Lung (tissue), 12 donors: ENCODE measurements around the gene CRACR2B. TPM values are rescaled to one million over a fixed set of nuclear protein-coding genes. Genes with fewer than 3 reads are reported as not detected.

ENCODE experiments used
- ATAC-seq: fragments of 200-7000 bp; cut with Tn5 transposase; one replicate; pipeline ENCODE4 v1.9.1; 2020; ENCODE audit warnings: moderate number of reproducible peaks; ENCODE audit not compliant: insufficient read depth, low FRiP score
- DNase-seq, 3 donors: peaks; one replicate each; pipeline ENCODE4 v3.0.0-alpha.2; 2013 to 2017
- H3K27ac ChIP-seq, 2 donors: one replicate each; pipeline ENCODE4 v1.5.1; 2013; ENCODE audit warnings: mild to moderate bottlenecking in 2 of 2, moderate library complexity in 2 of 2, control low read depth in 1 of 2, inconsistent platforms in 1 of 2, low read depth in 1 of 2, low read length in 1 of 2
- H3K27me3 ChIP-seq, 3 donors: one replicate each; pipeline ENCODE4 v1.5.1; 2013; ENCODE audit warnings: low read length in 2 of 3; ENCODE audit not compliant: control insufficient read depth in 3 of 3, insufficient read depth in 3 of 3
- H3K36me3 ChIP-seq, 4 donors: one replicate each; pipeline ENCODE4 v1.5.1; 2013; ENCODE audit warnings: low read length in 4 of 4, mild to moderate bottlenecking in 1 of 4, moderate library complexity in 1 of 4; ENCODE audit not compliant: control insufficient read depth in 4 of 4, insufficient read depth in 4 of 4
- H3K4me1 ChIP-seq, 5 donors: one replicate each; pipeline ENCODE4 v1.5.1; 2013; ENCODE audit warnings: low read length in 5 of 5, mild to moderate bottlenecking in 2 of 5, moderate library complexity in 1 of 5; ENCODE audit not compliant: control insufficient read depth in 5 of 5, insufficient read depth in 5 of 5
- H3K4me3 ChIP-seq: one replicate; pipeline ENCODE4 v1.5.1; 2013; ENCODE audit warnings: mild to moderate bottlenecking, control low read depth, moderate library complexity
- H3K9ac ChIP-seq, 2 donors: one replicate each; pipeline ENCODE4 v1.5.1; 2013; ENCODE audit warnings: low read length in 2 of 2, control low read depth in 1 of 2; ENCODE audit not compliant: insufficient read depth in 1 of 2
- H3K9me3 ChIP-seq, 4 donors: one replicate each; pipeline ENCODE4 v1.5.1; 2013; ENCODE audit warnings: low read length in 3 of 4, mild to moderate bottlenecking in 1 of 4, moderate library complexity in 1 of 4; ENCODE audit not compliant: control insufficient read depth in 4 of 4, insufficient read depth in 3 of 4
- CTCF ChIP-seq: IDR thresholded peaks from 2 replicates; pipeline ENCODE4 v1.5.1; 2012; ENCODE audit warnings: mild to moderate bottlenecking; ENCODE audit errors: control extremely low read depth, extremely low read depth
- WGBS, 2 donors: extraction: QIAGEN DNeasy Blood & Tissue Kit; methylation state at CpG; one replicate each; pipeline ENCODE4 v1.1.7; 2013; 5-methylcytosine and 5-hydroxymethylcytosine counted together
- polyA plus RNA-seq, 2 donors: library from polyadenylated mRNA; stranded (reverse); fragments of 200-250 nt; gene quantifications; one replicate each; pipeline ENCODE4 v1.2.1, GENCODE V29; 2013
- total RNA-seq, 2 donors: library from RNA; depleted of rRNA in 1 of 2; stranded (reverse); fragments of >200 nt in 1 of 2; gene quantifications; one replicate each; pipeline ENCODE4 v1.2.1, GENCODE V29; 2014 to 2021
- donor health status: control.
- donor health status: control.
- donor health status: Bipolar disorder and iron deficiency.
- donor health status: healthy.
- donor health status: DM: yes; HTN: yes; CAD: no.

CRACR2B gene
- total and polyA plus RNA-seq, 4 donors = 17.9 to 45.1 (median 31.7) TPM

GRCh38 chr11:869399-870126, 41.8 kb downstream of the CRACR2B start:
- no peak overlapping the region for H3K9ac ChIP-seq
- no peaks in the 10 kb centered on the region for H3K27me3 ChIP-seq
- TF ChIP-seq CTCF = no peak
- H3K4me1 ChIP-seq = peaks cover 0 to 8% (median 0%) of the 10 kb centered on the region in 5 donors
- no peak overlapping the region for H3K27ac ChIP-seq
- H3K4me3 ChIP-seq = no peak overlapping the region
- no peaks in the 10 kb centered on the region for H3K9me3 ChIP-seq
- DNase-seq = no peak
- no peak for ATAC-seq
- 87 to 93% methylated on average over 23 to 25 of the region's 25 CpGs for WGBS, 2 donors
- peaks cover 0 to 26% (median 4%) of the 10 kb centered on the region in 4 donors for H3K36me3 ChIP-seq

DNA sequence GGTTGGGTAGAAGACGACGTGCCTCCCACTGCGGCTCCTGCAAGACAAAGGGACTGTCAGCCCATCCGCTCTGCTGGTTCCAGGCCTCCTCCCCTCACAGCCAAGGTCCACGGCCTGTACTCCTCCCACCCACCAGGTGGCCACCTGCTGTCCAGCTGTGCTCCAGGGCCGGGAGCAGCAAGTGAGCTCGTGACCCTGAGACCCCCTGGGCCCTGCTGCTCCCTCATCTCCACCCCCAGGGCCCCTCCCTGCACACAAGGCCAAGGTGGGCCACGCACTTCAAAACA, 42.4 kb downstream of the CRACR2B start:
- H3K4me1 ChIP-seq = peaks cover 0 to 8% (median 0%) of the 10 kb centered on the region in 5 donors
- TF ChIP-seq CTCF = no peak
- no peaks in the 10 kb centered on the region for H3K27me3 ChIP-seq
- 76 to 79% methylated on average over 8 of the region's 8 CpGs for WGBS, 2 donors
- peaks cover 0 to 22% (median 4%) of the 10 kb centered on the region in 4 donors for H3K36me3 ChIP-seq
- H3K4me3 ChIP-seq = no peak overlapping the region
- no peak overlapping the region for H3K9ac ChIP-seq
- DNase-seq (no peak), ATAC-seq (no peak)
- no peaks in the 10 kb centered on the region for H3K9me3 ChIP-seq
- no peak overlapping the region for H3K27ac ChIP-seq

DNA sequence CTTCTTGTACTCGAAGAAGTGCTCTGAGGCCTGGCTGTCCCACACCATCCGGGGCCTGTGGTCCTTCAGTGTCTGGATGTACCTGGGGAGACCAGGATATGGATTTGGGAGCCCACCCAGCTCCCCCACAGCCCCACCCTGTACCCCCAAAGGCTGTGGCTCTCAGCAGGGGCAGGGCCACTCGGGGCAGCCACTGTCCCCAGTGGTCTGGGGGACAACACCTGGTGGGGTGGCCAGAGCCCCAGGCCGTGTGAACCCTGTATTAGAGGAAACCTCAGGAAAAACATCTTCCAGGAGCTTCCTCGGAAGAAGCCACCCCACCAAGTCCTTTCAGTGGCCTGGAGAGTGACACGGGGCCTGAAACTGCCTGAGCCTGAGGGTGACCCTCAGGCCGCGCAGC, 42.7 kb downstream of the CRACR2B start:
- Histone ChIP-seq H3K4me1 (peaks cover 0 to 8% (median 0%) of the 10 kb centered on the region in 5 donors), H3K36me3 (peaks cover 0 to 18% (median 4%) of the 10 kb centered on the region in 4 donors), H3K27ac (no peak overlapping the region), H3K9me3 (no peaks in the 10 kb centered on the region), H3K27me3 (no peaks in the 10 kb centered on the region), H3K4me3 (no peak overlapping the region), H3K9ac (no peak overlapping the region)
- no peak for TF ChIP-seq CTCF
- DNase-seq (no peak), ATAC-seq (no peak)
- WGBS, 2 donors = 84 to 87% methylated on average over 8 of the region's 8 CpGs

- H3K4me1 ChIP-seq = peaks cover 0 to 8% (median 0%) of the 10 kb centered on the region in 5 donors
- 77 to 84% methylated on average over 9 of the region's 9 CpGs for WGBS, 2 donors
- ATAC-seq = no peak
- no peaks in the 10 kb centered on the region for H3K9me3 ChIP-seq
- H3K27ac ChIP-seq = no peak overlapping the region
- peaks cover 0 to 10% (median 4%) of the 10 kb centered on the region in 4 donors for H3K36me3 ChIP-seq
- DNase-seq = no peak
- H3K4me3 ChIP-seq = no peak overlapping the region
- no peaks in the 10 kb centered on the region for H3K27me3 ChIP-seq
- no peak overlapping the region for H3K9ac ChIP-seq
- no peak for TF ChIP-seq CTCF
Measured at GRCh38 chr11:871472-871871, 43.8 kb downstream of the CRACR2B start.
